HG02642 (cell line): ENCODE data around the gene ITPA.
"Not testable (repeated sequence)": the region's sequence is repeated elsewhere in the genome, so short reads cannot be mapped to it uniquely, and the experiment has no call there.

Experiments
- ATAC-seq: cut with Tn5 transposase; IDR thresholded peaks from one replicate; pipeline ENCODE4 v1.9.1; 2021; ENCODE audit warnings: mild to moderate bottlenecking; ENCODE audit not compliant: unreplicated experiment, poor library complexity

The ITPA gene

GRCh38 chr20:3172933-3173609 lies 36.2 kb upstream of the ITPA start, which contains the start of gene LZTS3:
TSS of gene LZTS3 (minus strand) at chr20:3173549. CDS start at chr20:3167163, 6,386 bp downstream.
- ATAC-seq: peak; percentile 92

GRCh38 chr20:3173610-3174441 lies 35.5 kb upstream of the ITPA start:
- ATAC-seq: peak; percentile 38

GRCh38 chr20:3174442-3175261 lies 34.6 kb upstream of the ITPA start:
- peak; percentile 2 for ATAC-seq

- ATAC-seq: no peak
These were observed 34.0 kb upstream of the ITPA start for GRCh38 chr20:3175270-3175669.

- no peak for ATAC-seq
These were observed 31.4 kb upstream of the ITPA start for GRCh38 chr20:3177746-3178485.

- no peak for ATAC-seq
These were observed 29.0 kb upstream of the ITPA start for GRCh38 chr20:3180319-3180718.

GRCh38 chr20:3181270-3181669 lies 28.0 kb upstream of the ITPA start:
- no peak for ATAC-seq

- ATAC-seq: not testable (repeated sequence)
These were observed 26.9 kb upstream of the ITPA start for GRCh38 chr20:3182429-3182828.

GRCh38 chr20:3183896-3184612 lies 25.2 kb upstream of the ITPA start:
- ATAC-seq: no peak

GRCh38 chr20:3187861-3188260 lies 21.4 kb upstream of the ITPA start:
- not testable (repeated sequence) for ATAC-seq

GRCh38 chr20:3188823-3189413 lies 20.4 kb upstream of the ITPA start:
- no peak for ATAC-seq

- no peak for ATAC-seq
These were observed 19.7 kb upstream of the ITPA start for GRCh38 chr20:3189561-3190131.

GRCh38 chr20:3190681-3191111 lies 18.6 kb upstream of the ITPA start:
- no peak for ATAC-seq

- no peak for ATAC-seq
These were observed 16.9 kb upstream of the ITPA start for GRCh38 chr20:3192226-3193015.

- ATAC-seq: no peak
These were observed 15.3 kb upstream of the ITPA start for GRCh38 chr20:3193806-3194616.

GRCh38 chr20:3194617-3195280 lies 14.5 kb upstream of the ITPA start:
- ATAC-seq: no peak
